ENCODE data around the gene OTX1.

The OTX1 gene

GRCh38 chr2:63035169-63035568, 15.5 kb upstream of the OTX1 start:
- TF ChIP-seq CTCF (IDR thresholded peaks at IDR 0.05) (no peak), ZFX (IDR thresholded peaks at IDR 0.05; ENCODE audit: borderline replicate concordance) (no peak)
- no peak overlapping the region for H3K27ac ChIP-seq

GRCh38 chr2:63035660-63036059, 15.0 kb upstream of the OTX1 start:
- no peak overlapping the region for H3K27ac ChIP-seq

GRCh38 chr2:63038034-63038433, 12.6 kb upstream of the OTX1 start:
- no peak for TF ChIP-seq ZFX (IDR thresholded peaks at IDR 0.05; ENCODE audit: borderline replicate concordance)
- no peak overlapping the region for H3K27ac ChIP-seq

More at GRCh38 chr2:63035660-63036059, 15.0 kb upstream of the OTX1 start:
- no peak for TF ChIP-seq CTCF (IDR thresholded peaks at IDR 0.05)
- TF ChIP-seq ZFX (IDR thresholded peaks at IDR 0.05; ENCODE audit: borderline replicate concordance) = no peak

- TF ChIP-seq ZFX (IDR thresholded peaks at IDR 0.05; ENCODE audit: borderline replicate concordance) (no peak), CTCF (IDR thresholded peaks at IDR 0.05) (no peak)
- H3K27ac ChIP-seq = no peak overlapping the region
Measured at GRCh38 chr2:63040586-63040985, 10.0 kb upstream of the OTX1 start.

- TF ChIP-seq CTCF (IDR thresholded peaks at IDR 0.05) (no peak), ZFX (IDR thresholded peaks at IDR 0.05; ENCODE audit: borderline replicate concordance) (no peak)
- H3K27ac ChIP-seq = no peak overlapping the region
Measured at GRCh38 chr2:63041592-63041991, 9.0 kb upstream of the OTX1 start.

- H3K27ac ChIP-seq = no peak overlapping the region
- TF ChIP-seq ZFX (IDR thresholded peaks at IDR 0.05; ENCODE audit: borderline replicate concordance) (no peak), CTCF (IDR thresholded peaks at IDR 0.05) (no peak)
Measured at GRCh38 chr2:63044362-63045327, 6.0 kb upstream of the OTX1 start.

- TF ChIP-seq ZFX (IDR thresholded peaks at IDR 0.05; ENCODE audit: borderline replicate concordance) (no peak), CTCF (IDR thresholded peaks at IDR 0.05) (no peak)
- no peak overlapping the region for H3K27ac ChIP-seq
Measured at GRCh38 chr2:63046552-63046951, 4.1 kb upstream of the OTX1 start.
